Tibial nerve (tissue), 3 donors: ENCODE measurements around the gene CAMKK1.

Experiments used
- CTCF ChIP-seq, 5 experiments: fragments of 200-600 bp in 3 of 5; fragments of 450-650 bp in 2 of 5; sonication (generic) in 3 of 5; IDR thresholded peaks; one replicate each; pipeline ENCODE4 v1.5.1; 2016 to 2019; ENCODE audit warnings: antibody characterized with exemption in 5 of 5, mild to moderate bottlenecking in 3 of 5, moderate library complexity in 2 of 5
- POLR2A ChIP-seq, 2 donors: fragments of 450-650 bp; IDR thresholded peaks; one replicate each; pipeline ENCODE4 v1.6.1; 2017; ENCODE audit warnings: antibody characterized with exemption in 2 of 2, mild to moderate bottlenecking in 2 of 2, moderate library complexity in 2 of 2

GRCh38 chr17:3927628-3928340 lies 34.9 kb upstream of the CAMKK1 start:
- no peak for TF ChIP-seq CTCF (IDR thresholded peaks at IDR 0.05)
- no peak for TF ChIP-seq POLR2A (IDR thresholded peaks at IDR 0.05)
